Gastroesophageal sphincter (tissue), 3 donors: ENCODE measurements around the gene B9D1.

Experiments used
- EP300 ChIP-seq: sonication (generic); formaldehyde crosslinking; IDR thresholded peaks from one replicate; pipeline ENCODE4 v1.6.1; 2017; ENCODE audit warnings: antibody characterized with exemption, mild to moderate bottlenecking
- POLR2A ChIP-seq, 2 donors: fragments of 450-650 bp; IDR thresholded peaks; one replicate each; pipeline ENCODE4 v1.6.1; 2017; ENCODE audit warnings: antibody characterized with exemption in 2 of 2, mild to moderate bottlenecking in 2 of 2, moderate library complexity in 1 of 2
- POLR2AphosphoS5 ChIP-seq: sonication (generic); formaldehyde crosslinking; IDR thresholded peaks from one replicate; pipeline ENCODE4 v1.6.1; 2017; ENCODE audit warnings: antibody characterized with exemption
- TF ChIP-seq, protein P1 (sequence below), 4 experiments: fragments of 200-600 bp in 2 of 4; fragments of 450-650 bp in 2 of 4; sonication (generic) in 1 of 4; IDR thresholded peaks; one replicate each; pipeline ENCODE4 v1.5.1; 2017 to 2019; ENCODE audit warnings: antibody characterized with exemption in 4 of 4, mild to moderate bottlenecking in 2 of 4, moderate library complexity in 2 of 4

DNA sequence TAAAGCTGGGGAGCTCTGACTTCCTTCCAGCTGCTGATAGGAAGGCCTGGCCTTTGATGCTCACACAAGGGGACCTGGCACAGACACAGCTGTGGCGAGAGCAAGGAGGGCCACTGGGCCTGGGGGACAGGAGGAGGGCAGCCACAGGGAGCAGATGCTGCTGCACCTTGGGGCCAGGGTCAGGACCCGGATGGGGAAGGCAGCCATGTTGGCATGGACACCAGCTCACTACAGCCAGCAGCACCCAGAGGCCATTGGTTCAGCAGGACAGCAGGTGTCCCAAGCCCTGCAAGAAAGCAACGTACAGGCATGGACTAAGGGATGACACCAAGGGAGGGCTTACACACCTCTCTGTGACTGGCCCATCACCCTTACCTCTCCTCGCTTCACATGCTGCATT, 40.5 kb upstream of the B9D1 start:
- TF ChIP-seq POLR2AphosphoS5 (no peak), POLR2A (IDR thresholded peaks at IDR 0.05) (no peak), EP300 (no peak)
- TF ChIP-seq, protein P1, sequence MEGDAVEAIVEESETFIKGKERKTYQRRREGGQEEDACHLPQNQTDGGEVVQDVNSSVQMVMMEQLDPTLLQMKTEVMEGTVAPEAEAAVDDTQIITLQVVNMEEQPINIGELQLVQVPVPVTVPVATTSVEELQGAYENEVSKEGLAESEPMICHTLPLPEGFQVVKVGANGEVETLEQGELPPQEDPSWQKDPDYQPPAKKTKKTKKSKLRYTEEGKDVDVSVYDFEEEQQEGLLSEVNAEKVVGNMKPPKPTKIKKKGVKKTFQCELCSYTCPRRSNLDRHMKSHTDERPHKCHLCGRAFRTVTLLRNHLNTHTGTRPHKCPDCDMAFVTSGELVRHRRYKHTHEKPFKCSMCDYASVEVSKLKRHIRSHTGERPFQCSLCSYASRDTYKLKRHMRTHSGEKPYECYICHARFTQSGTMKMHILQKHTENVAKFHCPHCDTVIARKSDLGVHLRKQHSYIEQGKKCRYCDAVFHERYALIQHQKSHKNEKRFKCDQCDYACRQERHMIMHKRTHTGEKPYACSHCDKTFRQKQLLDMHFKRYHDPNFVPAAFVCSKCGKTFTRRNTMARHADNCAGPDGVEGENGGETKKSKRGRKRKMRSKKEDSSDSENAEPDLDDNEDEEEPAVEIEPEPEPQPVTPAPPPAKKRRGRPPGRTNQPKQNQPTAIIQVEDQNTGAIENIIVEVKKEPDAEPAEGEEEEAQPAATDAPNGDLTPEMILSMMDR (IDR thresholded peaks at IDR 0.05) = no peak
